ENCODE measurements around the gene CD4.

DNA sequence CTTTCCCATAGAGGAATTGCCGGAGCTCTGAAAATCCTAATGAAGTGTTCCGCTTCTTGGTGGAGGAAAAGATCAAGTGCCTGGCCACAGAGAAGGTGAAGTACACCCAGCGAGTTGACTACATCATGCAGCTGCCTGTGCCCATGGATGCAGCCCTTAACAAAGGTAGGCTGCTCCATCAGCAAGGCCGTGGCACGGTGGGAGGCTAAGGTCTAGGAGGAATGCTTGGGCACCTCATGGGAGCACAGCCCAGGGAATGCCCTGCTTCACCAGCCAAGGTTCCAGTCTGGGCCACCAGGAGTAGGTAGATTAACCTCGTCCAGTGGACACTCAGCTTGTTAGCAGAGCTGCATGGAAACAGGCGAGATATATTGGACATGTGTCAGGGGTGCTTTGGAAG is 71.6 kb downstream of the CD4 start:
- TF ChIP-seq, protein P1, sequence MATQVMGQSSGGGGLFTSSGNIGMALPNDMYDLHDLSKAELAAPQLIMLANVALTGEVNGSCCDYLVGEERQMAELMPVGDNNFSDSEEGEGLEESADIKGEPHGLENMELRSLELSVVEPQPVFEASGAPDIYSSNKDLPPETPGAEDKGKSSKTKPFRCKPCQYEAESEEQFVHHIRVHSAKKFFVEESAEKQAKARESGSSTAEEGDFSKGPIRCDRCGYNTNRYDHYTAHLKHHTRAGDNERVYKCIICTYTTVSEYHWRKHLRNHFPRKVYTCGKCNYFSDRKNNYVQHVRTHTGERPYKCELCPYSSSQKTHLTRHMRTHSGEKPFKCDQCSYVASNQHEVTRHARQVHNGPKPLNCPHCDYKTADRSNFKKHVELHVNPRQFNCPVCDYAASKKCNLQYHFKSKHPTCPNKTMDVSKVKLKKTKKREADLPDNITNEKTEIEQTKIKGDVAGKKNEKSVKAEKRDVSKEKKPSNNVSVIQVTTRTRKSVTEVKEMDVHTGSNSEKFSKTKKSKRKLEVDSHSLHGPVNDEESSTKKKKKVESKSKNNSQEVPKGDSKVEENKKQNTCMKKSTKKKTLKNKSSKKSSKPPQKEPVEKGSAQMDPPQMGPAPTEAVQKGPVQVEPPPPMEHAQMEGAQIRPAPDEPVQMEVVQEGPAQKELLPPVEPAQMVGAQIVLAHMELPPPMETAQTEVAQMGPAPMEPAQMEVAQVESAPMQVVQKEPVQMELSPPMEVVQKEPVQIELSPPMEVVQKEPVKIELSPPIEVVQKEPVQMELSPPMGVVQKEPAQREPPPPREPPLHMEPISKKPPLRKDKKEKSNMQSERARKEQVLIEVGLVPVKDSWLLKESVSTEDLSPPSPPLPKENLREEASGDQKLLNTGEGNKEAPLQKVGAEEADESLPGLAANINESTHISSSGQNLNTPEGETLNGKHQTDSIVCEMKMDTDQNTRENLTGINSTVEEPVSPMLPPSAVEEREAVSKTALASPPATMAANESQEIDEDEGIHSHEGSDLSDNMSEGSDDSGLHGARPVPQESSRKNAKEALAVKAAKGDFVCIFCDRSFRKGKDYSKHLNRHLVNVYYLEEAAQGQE (IDR thresholded peaks at IDR 0.05; ENCODE audit: low read depth, low read length) = no peak
- TF ChIP-seq, protein P2, sequence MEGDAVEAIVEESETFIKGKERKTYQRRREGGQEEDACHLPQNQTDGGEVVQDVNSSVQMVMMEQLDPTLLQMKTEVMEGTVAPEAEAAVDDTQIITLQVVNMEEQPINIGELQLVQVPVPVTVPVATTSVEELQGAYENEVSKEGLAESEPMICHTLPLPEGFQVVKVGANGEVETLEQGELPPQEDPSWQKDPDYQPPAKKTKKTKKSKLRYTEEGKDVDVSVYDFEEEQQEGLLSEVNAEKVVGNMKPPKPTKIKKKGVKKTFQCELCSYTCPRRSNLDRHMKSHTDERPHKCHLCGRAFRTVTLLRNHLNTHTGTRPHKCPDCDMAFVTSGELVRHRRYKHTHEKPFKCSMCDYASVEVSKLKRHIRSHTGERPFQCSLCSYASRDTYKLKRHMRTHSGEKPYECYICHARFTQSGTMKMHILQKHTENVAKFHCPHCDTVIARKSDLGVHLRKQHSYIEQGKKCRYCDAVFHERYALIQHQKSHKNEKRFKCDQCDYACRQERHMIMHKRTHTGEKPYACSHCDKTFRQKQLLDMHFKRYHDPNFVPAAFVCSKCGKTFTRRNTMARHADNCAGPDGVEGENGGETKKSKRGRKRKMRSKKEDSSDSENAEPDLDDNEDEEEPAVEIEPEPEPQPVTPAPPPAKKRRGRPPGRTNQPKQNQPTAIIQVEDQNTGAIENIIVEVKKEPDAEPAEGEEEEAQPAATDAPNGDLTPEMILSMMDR (IDR thresholded peaks at IDR 0.05) = no peak
- TF ChIP-seq EP300 (IDR thresholded peaks at IDR 0.05; ENCODE audit: borderline replicate concordance in 1 of 2, low read depth in 1 of 2, low read length in 1 of 2) = no peak
- TF ChIP-seq, protein P3, sequence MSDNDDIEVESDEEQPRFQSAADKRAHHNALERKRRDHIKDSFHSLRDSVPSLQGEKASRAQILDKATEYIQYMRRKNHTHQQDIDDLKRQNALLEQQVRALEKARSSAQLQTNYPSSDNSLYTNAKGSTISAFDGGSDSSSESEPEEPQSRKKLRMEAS (IDR thresholded peaks at IDR 0.05; ENCODE audit: low read depth) = no peak
